ENCODE data around the gene IFI6. TPM values are rescaled to one million over a fixed set of nuclear protein-coding genes. Genes with fewer than 3 reads are reported as not detected.
"Not testable (repeated sequence)": the region's sequence is repeated elsewhere in the genome, so short reads cannot be mapped to it uniquely, and the experiment has no call there.

IFI6 gene
- polyA plus RNA-seq, 3 donors = 69.9 to 276 (median 276) TPM

GRCh38 chr1:27705545-27705944, 33.6 kb upstream of the IFI6 start:
- DNase-seq = no peak
- no peaks in the 10 kb centered on the region for H3K27me3 ChIP-seq (ENCODE audit: control insufficient read depth in 2 of 2, insufficient read depth in 2 of 2, low read length in 2 of 2)
- H3K9ac ChIP-seq (ENCODE audit: insufficient read depth, low read length, poor library complexity, severe bottlenecking) = no peak overlapping the region
- no peaks in the 10 kb centered on the region for H3K36me3 ChIP-seq (replicated peaks in 1 of 2; ENCODE audit: control insufficient read depth in 1 of 2, insufficient read depth in 2 of 2, low read length in 2 of 2)
- no peak overlapping the region for H3K27ac ChIP-seq (ENCODE audit: low read depth in 1 of 2, low read length in 2 of 2)
- Mint-ChIP-seq H3K27me3 (ENCODE audit: low read depth in 3 of 3) (peaks cover 2 to 7% (median 3%) of the 10 kb centered on the region in 3 donors), H3K4me3 (no peak overlapping the region), H3K9me3 (peaks cover 9 to 26% (median 20%) of the 10 kb centered on the region in 7 donors), H3K4me1 (no peaks in the 10 kb centered on the region), H3K27ac (no peak overlapping the region), H3K36me3 (no peaks in the 10 kb centered on the region)
- H2AFZ ChIP-seq (ENCODE audit: insufficient read depth, low read depth, low read length, poor library complexity, severe bottlenecking) = no peak overlapping the region
- H3K4me2 ChIP-seq (replicated peaks; ENCODE audit: extremely low read depth, low read length, poor library complexity, severe bottlenecking) = no peak overlapping the region
- H3K4me3 ChIP-seq (replicated peaks in 1 of 3; ENCODE audit: low read depth in 2 of 3, low read length in 3 of 3) = no peak overlapping the region
- intact Hi-C loops (cut with micrococcal nuclease) = no loop called here
- H4K20me1 ChIP-seq (ENCODE audit: insufficient read depth, low read length) = no peaks in the 10 kb centered on the region
- H3K79me2 ChIP-seq (ENCODE audit: insufficient read depth, low read length) = no peaks in the 10 kb centered on the region
- H3K4me1 ChIP-seq (ENCODE audit: control insufficient read depth in 1 of 2, insufficient read depth in 2 of 2, low read length in 2 of 2) = no peaks in the 10 kb centered on the region
- no peak for TF ChIP-seq CTCF (IDR thresholded peaks at IDR 0.05)
- WGBS (ENCODE audit: insufficient coverage) = no CpG with 5 or more reads among the region's 2 CpGs
- H3K9me3 ChIP-seq (replicated peaks in 1 of 2; ENCODE audit: control insufficient read depth in 1 of 2, insufficient read depth in 1 of 2, low read length in 2 of 2) = peaks cover 7 to 11% of the 10 kb centered on the region in 2 donors

DNA sequence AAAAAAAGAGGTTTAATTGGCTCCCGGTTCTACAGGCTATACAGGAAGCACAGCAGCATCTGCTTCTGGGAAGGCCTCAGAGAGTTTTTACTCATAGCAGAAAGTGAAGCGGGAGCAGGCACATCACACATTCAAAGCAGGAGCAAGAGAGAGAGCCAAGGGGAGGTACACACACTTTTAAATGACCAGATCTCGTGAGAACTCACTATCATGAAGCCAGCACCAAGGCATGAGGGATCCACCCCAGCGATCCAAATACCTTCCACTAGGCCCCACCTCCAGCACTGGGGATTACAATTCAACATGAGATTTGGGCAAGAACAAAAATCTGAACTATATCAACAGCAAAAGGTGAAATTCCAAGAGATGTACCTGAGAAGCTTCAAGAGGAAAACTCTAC, 33.0 kb upstream of the IFI6 start:
- Histone ChIP-seq H3K27me3 (ENCODE audit: control insufficient read depth in 2 of 2, insufficient read depth in 2 of 2, low read length in 2 of 2) (no peaks in the 10 kb centered on the region), H3K27ac (ENCODE audit: low read depth in 1 of 2, low read length in 2 of 2) (no peak overlapping the region), H3K9me3 (replicated peaks in 1 of 2; ENCODE audit: control insufficient read depth in 1 of 2, insufficient read depth in 1 of 2, low read length in 2 of 2) (peaks cover 7 to 11% of the 10 kb centered on the region in 2 donors), H3K4me3 (replicated peaks in 1 of 3; ENCODE audit: low read depth in 2 of 3, low read length in 3 of 3) (no peak overlapping the region), H3K4me1 (ENCODE audit: control insufficient read depth in 1 of 2, insufficient read depth in 2 of 2, low read length in 2 of 2) (no peaks in the 10 kb centered on the region), H3K4me2 (replicated peaks; ENCODE audit: extremely low read depth, low read length, poor library complexity, severe bottlenecking) (no peak overlapping the region), H4K20me1 (ENCODE audit: insufficient read depth, low read length) (no peaks in the 10 kb centered on the region), H2AFZ (ENCODE audit: insufficient read depth, low read depth, low read length, poor library complexity, severe bottlenecking) (no peak overlapping the region), H3K36me3 (replicated peaks in 1 of 2; ENCODE audit: control insufficient read depth in 1 of 2, insufficient read depth in 2 of 2, low read length in 2 of 2) (no peaks in the 10 kb centered on the region), H3K9ac (ENCODE audit: insufficient read depth, low read length, poor library complexity, severe bottlenecking) (no peak overlapping the region), H3K79me2 (ENCODE audit: insufficient read depth, low read length) (no peaks in the 10 kb centered on the region)
- Mint-ChIP-seq H3K9me3 (peaks cover 9 to 26% (median 20%) of the 10 kb centered on the region in 7 donors), H3K36me3 (no peaks in the 10 kb centered on the region), H3K27ac (no peak overlapping the region), H3K4me3 (no peak overlapping the region), H3K4me1 (no peaks in the 10 kb centered on the region), H3K27me3 (ENCODE audit: low read depth in 3 of 3) (peaks cover 2 to 10% (median 6%) of the 10 kb centered on the region in 3 donors)
- no peak for TF ChIP-seq CTCF (IDR thresholded peaks at IDR 0.05)
- intact Hi-C loops (cut with micrococcal nuclease) = no loop called here
- no peak for DNase-seq
- WGBS (ENCODE audit: insufficient coverage) = 100% methylated on average over 3 of the region's 4 CpGs

DNA sequence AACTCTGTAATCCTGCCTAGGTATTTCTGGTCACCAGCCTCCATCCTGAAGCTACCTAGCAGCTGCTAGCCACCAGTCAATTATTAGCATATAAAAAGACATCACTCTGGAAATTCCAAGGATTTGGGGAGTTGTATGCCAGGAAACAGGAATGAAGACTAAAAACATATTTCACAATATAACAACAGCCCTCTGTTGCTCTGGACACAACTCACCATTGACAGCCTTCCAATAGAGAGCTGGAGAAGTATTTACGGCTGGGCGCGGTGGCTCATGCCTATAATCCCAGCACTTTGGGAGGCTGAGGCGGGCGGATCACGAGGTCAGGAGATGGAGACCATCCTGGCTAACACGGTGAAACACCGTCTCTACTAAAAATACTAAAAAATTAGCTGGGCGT, 24.8 kb upstream of the IFI6 start:
- H3K4me1 ChIP-seq (ENCODE audit: control insufficient read depth in 1 of 2, insufficient read depth in 2 of 2, low read length in 2 of 2) = not testable (repeated sequence)

More for the DNA sequence above, 24.8 kb upstream of the IFI6 start:
- DNase-seq; H3K9ac ChIP-seq (ENCODE audit: insufficient read depth, low read length, poor library complexity, severe bottlenecking); H2AFZ ChIP-seq (ENCODE audit: insufficient read depth, low read depth, low read length, poor library complexity, severe bottlenecking); H3K27ac Mint-ChIP-seq; H4K20me1 ChIP-seq (ENCODE audit: insufficient read depth, low read length); H3K27ac ChIP-seq (ENCODE audit: low read depth in 1 of 2, low read length in 2 of 2); H3K4me1 Mint-ChIP-seq; H3K79me2 ChIP-seq (ENCODE audit: insufficient read depth, low read length); H3K4me3 Mint-ChIP-seq; H3K36me3 ChIP-seq (replicated peaks in 1 of 2; ENCODE audit: control insufficient read depth in 1 of 2, insufficient read depth in 2 of 2, low read length in 2 of 2); H3K4me2 ChIP-seq (replicated peaks; ENCODE audit: extremely low read depth, low read length, poor library complexity, severe bottlenecking); H3K27me3 Mint-ChIP-seq (ENCODE audit: low read depth in 3 of 3); H3K27me3 ChIP-seq (ENCODE audit: control insufficient read depth in 2 of 2, insufficient read depth in 2 of 2, low read length in 2 of 2); H3K36me3 Mint-ChIP-seq; H3K4me3 ChIP-seq (replicated peaks in 1 of 3; ENCODE audit: low read depth in 2 of 3, low read length in 3 of 3); H3K9me3 ChIP-seq (replicated peaks in 1 of 2; ENCODE audit: control insufficient read depth in 1 of 2, insufficient read depth in 1 of 2, low read length in 2 of 2): not testable (repeated sequence)
- WGBS (ENCODE audit: insufficient coverage) = 0% methylated on average over 1 of the region's 9 CpGs
- intact Hi-C loops (cut with micrococcal nuclease) = loop anchor here in 1 of 2 donors (10.0 kb wide), 1 partner anchor 152 kb away; no protein-coding TSS in a partner anchor
- H3K9me3 Mint-ChIP-seq = peaks cover under 1 to 10% (median 4%) of the 10 kb centered on the region in 7 donors

Measured in CD14-positive monocyte (primary cell).